HG03066 (cell line): ENCODE results near the gene ABRACL.
"Not testable (repeated sequence)": the region's sequence is repeated elsewhere in the genome, so short reads cannot be mapped to it uniquely, and the experiment has no call there.

Experiments used
- ATAC-seq: cut with Tn5 transposase; IDR thresholded peaks from one replicate; pipeline ENCODE4 v1.9.1; 2021; ENCODE audit warnings: low read depth; ENCODE audit not compliant: unreplicated experiment

The ABRACL gene

GRCh38 chr6:139010674-139011073 lies 17.9 kb upstream of the ABRACL start:
- ATAC-seq, result no peak

- ATAC-seq, result no peak
Measured at GRCh38 chr6:139011980-139012379, 16.6 kb upstream of the ABRACL start.

- no peak for ATAC-seq
Measured at GRCh38 chr6:139013185-139013800, 15.3 kb upstream of the ABRACL start.

- ATAC-seq, result no peak
Measured at GRCh38 chr6:139014945-139015344, 13.6 kb upstream of the ABRACL start.

- ATAC-seq, result no peak
Measured at GRCh38 chr6:139016337-139017213, 12.0 kb upstream of the ABRACL start.

GRCh38 chr6:139017227-139017626 lies 11.3 kb upstream of the ABRACL start:
- ATAC-seq, result no peak

GRCh38 chr6:139019722-139020121 lies 8.8 kb upstream of the ABRACL start:
- ATAC-seq, result no peak

- no peak for ATAC-seq
Measured at GRCh38 chr6:139020689-139021088, 7.9 kb upstream of the ABRACL start.

GRCh38 chr6:139025416-139025815 lies 3.1 kb upstream of the ABRACL start:
- ATAC-seq, result not testable (repeated sequence)

- ATAC-seq, result peak; percentile 19
Measured at GRCh38 chr6:139027620-139028182, 844 bp upstream of the ABRACL start.

- ATAC-seq, result peak; percentile 1
Measured at GRCh38 chr6:139028215-139028657, 309 bp upstream of the ABRACL start.

- peak; percentile 25 for ATAC-seq
Measured at GRCh38 chr6:139029470-139030227, 1.1 kb downstream of the ABRACL start.

GRCh38 chr6:139030228-139030963 lies 1.9 kb downstream of the ABRACL start:
- ATAC-seq, result peak; percentile 39

GRCh38 chr6:139037490-139037889 lies 8.9 kb downstream of the ABRACL start:
- no peak for ATAC-seq

- no peak for ATAC-seq
Measured at GRCh38 chr6:139044250-139044649, 15.7 kb downstream of the ABRACL start.

GRCh38 chr6:139047677-139048076 lies 19.1 kb downstream of the ABRACL start:
- no peak for ATAC-seq

- ATAC-seq, result not testable (repeated sequence)
Measured at GRCh38 chr6:139048912-139049311, 20.4 kb downstream of the ABRACL start.

- ATAC-seq, result not testable (repeated sequence)
Measured at GRCh38 chr6:139050131-139050769, 21.7 kb downstream of the ABRACL start.

GRCh38 chr6:139050770-139051313 lies 22.3 kb downstream of the ABRACL start:
- no peak for ATAC-seq
